ENCODE results near the gene PAX2. TPM values are rescaled to one million over a fixed set of nuclear protein-coding genes. Genes with fewer than 3 reads are reported as not detected.

PAX2 gene
- total RNA-seq, 1 donor from 2014 or later: 0.34 TPM

DNA sequence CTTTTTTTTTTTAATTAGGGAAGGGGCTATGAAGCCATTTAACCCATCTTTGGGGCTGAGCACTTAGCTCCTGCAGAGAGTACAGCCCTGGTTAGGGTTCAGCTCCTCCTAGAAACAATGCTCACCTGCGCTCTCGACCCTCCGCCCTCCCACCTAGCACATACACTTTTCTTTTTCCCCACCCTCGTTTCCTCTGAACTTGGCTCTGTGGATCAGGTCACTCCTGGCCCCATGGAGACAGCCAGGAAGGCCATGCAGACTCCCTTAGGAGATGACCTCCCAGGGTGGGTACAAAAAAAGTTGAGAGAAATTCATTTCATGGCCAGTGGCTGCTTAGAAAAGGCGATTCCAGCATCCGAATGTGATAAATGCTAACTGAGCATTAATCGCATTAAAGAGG lies 15.8 kb downstream of the PAX2 start:
- no peak for DNase-seq (ENCODE audit: low spot score)
- Histone ChIP-seq H3K36me3 (no peaks in the 10 kb centered on the region), H3K4me2 (no peak overlapping the region), H3F3A (ENCODE audit: low read depth) (no peaks in the 10 kb centered on the region), H2AFZ (replicated peaks) (no peak overlapping the region), H3K4me3 (no peak overlapping the region), H3K4me1 (no peaks in the 10 kb centered on the region), H3K27ac (no peak overlapping the region), H4K20me1 (ENCODE audit: low read depth) (peaks cover 22% of the 10 kb centered on the region), H3K9me3 (ENCODE audit: low read depth) (no peaks in the 10 kb centered on the region), H3K79me2 (ENCODE audit: low read depth) (no peaks in the 10 kb centered on the region), H3K27me3 (peaks cover 100% of the 10 kb centered on the region), H3K9ac (no peak overlapping the region)
- Mint-ChIP-seq H3K36me3 (no peaks in the 10 kb centered on the region), H3K4me1 (peaks cover 3% of the 10 kb centered on the region), H3K9me3 (peaks cover 2% of the 10 kb centered on the region), H3K27ac (no peak overlapping the region), H3K4me3 (no peak overlapping the region), H3K27me3 (ENCODE audit: insufficient read depth, low read depth) (peaks cover 42% of the 10 kb centered on the region)
- TF ChIP-seq EZH2 (IDR thresholded peaks at IDR 0.05) (no peak), EZH2phosphoT487 (IDR thresholded peaks at IDR 0.05) (no peak), CTCF (IDR thresholded peaks at IDR 0.05) (no peak)

DNA sequence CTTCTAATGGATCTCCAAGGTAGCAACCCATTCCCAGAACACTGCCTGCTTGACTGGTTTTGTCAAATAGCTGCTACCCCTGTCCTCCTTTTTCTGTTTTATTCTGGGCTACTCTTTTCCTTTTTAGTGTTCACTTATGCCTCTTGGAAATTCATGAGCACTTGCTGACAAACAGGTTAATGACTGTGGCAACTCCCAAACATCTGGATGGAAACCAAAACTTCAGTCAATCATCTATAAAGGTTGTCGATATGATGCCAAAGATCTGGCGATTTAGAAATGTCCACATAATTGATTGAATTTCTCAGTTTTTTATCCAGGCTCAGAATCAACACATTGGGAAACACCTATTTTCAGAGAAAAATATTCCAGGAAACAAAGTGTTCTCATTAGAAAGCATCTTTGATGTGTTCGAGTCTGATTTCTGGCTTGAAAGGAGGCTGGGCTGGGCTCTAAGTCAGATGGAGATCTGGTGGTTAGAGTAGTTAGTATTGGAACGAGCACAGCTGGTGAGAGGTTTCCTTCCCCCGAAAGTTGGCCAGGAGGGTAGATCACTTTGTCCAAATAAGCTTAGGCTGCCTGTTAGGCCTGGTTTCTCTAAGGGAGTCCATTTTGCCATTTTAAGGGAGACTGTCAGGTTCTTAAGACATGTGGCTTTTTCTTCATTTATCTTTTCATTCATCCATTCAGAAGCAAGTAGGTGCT lies 17.8 kb downstream of the PAX2 start:
- peaks cover 3% of the 10 kb centered on the region for H3K4me1 Mint-ChIP-seq

GRCh38 chr10:100766693-100767421 lies 21.5 kb downstream of the PAX2 start:
- H3K4me1 Mint-ChIP-seq: peaks cover 3% of the 10 kb centered on the region
- peaks cover 97% of the 10 kb centered on the region for H3K27me3 ChIP-seq
- H2AFZ ChIP-seq (replicated peaks): no peak overlapping the region
- peaks cover 5% of the 10 kb centered on the region for H4K20me1 ChIP-seq (ENCODE audit: low read depth)
- no peaks in the 10 kb centered on the region for H3K9me3 ChIP-seq (ENCODE audit: low read depth)
- no peaks in the 10 kb centered on the region for H3K4me1 ChIP-seq
- peaks cover 14% of the 10 kb centered on the region for H3K27me3 Mint-ChIP-seq (ENCODE audit: insufficient read depth, low read depth)
- no peaks in the 10 kb centered on the region for H3K79me2 ChIP-seq (ENCODE audit: low read depth)
- H3K36me3 ChIP-seq: no peaks in the 10 kb centered on the region
- no peaks in the 10 kb centered on the region for H3K36me3 Mint-ChIP-seq
- TF ChIP-seq EZH2 (IDR thresholded peaks at IDR 0.05) (no peak), CTCF (IDR thresholded peaks at IDR 0.05) (peak; percentile 27), EZH2phosphoT487 (IDR thresholded peaks at IDR 0.05) (no peak)
- no peaks in the 10 kb centered on the region for H3K9me3 Mint-ChIP-seq
- H3K4me3 ChIP-seq: no peak overlapping the region
- DNase-seq (ENCODE audit: low spot score): peak; percentile 47
- no peak overlapping the region for H3K9ac ChIP-seq
- no peak overlapping the region for H3K27ac ChIP-seq
- no peak overlapping the region for H3K4me2 ChIP-seq
- no peak overlapping the region for H3K4me3 Mint-ChIP-seq
- no peaks in the 10 kb centered on the region for H3F3A ChIP-seq (ENCODE audit: low read depth)
- H3K27ac Mint-ChIP-seq: no peak overlapping the region

More for the DNA sequence above, 17.8 kb downstream of the PAX2 start:
- no peaks in the 10 kb centered on the region for H3K36me3 ChIP-seq
- Mint-ChIP-seq H3K9me3 (no peaks in the 10 kb centered on the region), H3K27ac (no peak overlapping the region), H3K36me3 (no peaks in the 10 kb centered on the region), H3K27me3 (ENCODE audit: insufficient read depth, low read depth) (peaks cover 26% of the 10 kb centered on the region), H3K4me3 (no peak overlapping the region)
- H3F3A ChIP-seq (ENCODE audit: low read depth): no peaks in the 10 kb centered on the region
- H3K79me2 ChIP-seq (ENCODE audit: low read depth): no peaks in the 10 kb centered on the region
- H3K4me1 ChIP-seq: no peaks in the 10 kb centered on the region
- DNase-seq (ENCODE audit: low spot score): no peak
- H2AFZ ChIP-seq (replicated peaks): no peak overlapping the region
- no peak overlapping the region for H3K4me3 ChIP-seq
- H3K4me2 ChIP-seq: no peak overlapping the region
- no peak overlapping the region for H3K27ac ChIP-seq
- no peak overlapping the region for H3K9ac ChIP-seq
- TF ChIP-seq EZH2phosphoT487 (IDR thresholded peaks at IDR 0.05) (no peak), EZH2 (IDR thresholded peaks at IDR 0.05) (no peak), CTCF (IDR thresholded peaks at IDR 0.05) (no peak)
- H3K9me3 ChIP-seq (ENCODE audit: low read depth): no peaks in the 10 kb centered on the region
- H3K27me3 ChIP-seq: peaks cover 100% of the 10 kb centered on the region
- peaks cover 18% of the 10 kb centered on the region for H4K20me1 ChIP-seq (ENCODE audit: low read depth)
